Naive thymus-derived CD4-positive, alpha-beta T cell (primary cell): ENCODE measurements around the gene POU2F2. TPM values are rescaled to one million over a fixed set of nuclear protein-coding genes. Genes with fewer than 3 reads are reported as not detected.

ENCODE experiments used
- ATAC-seq: fragments of 150-1000 bp; cut with Tn5 transposase; 2 replicates; pipeline ENCODE4 v1.10.0; 2021; ENCODE audit warnings: mild to moderate bottlenecking, moderate library complexity
- CTCF ChIA-PET: fragments of 350-600 bp; sonication (Branson Sonifier 250); formaldehyde crosslinking; loops from one replicate; lab custom pipeline; 2021; ENCODE audit warnings: antibody characterized with exemption; lab: Charles Lee
- POLR2A ChIA-PET: fragments of 350-600 bp; sonication (Branson Sonifier 250); formaldehyde crosslinking; loops from one replicate; lab custom pipeline; 2021; ENCODE audit warnings: antibody characterized with exemption, inconsistent platforms; lab: Charles Lee
- DNase-seq, 9 donors: peaks; one replicate each; pipeline versions ENCODE4 v3.0.0 to v3.0.0-alpha.2; 2020 to 2022; ENCODE audit warnings: mixed read lengths in 1 of 9
- H3K27ac ChIP-seq: one replicate; pipeline ENCODE4 v1.7.0; 2013; ENCODE audit warnings: mild to moderate bottlenecking, low read depth, low read length, moderate library complexity
- H3K27me3 ChIP-seq, 2 donors: one replicate each; pipeline ENCODE4 v1.7.0; 2013; ENCODE audit warnings: low read length in 2 of 2, mild to moderate bottlenecking in 2 of 2, moderate library complexity in 2 of 2; ENCODE audit not compliant: control insufficient read depth in 2 of 2, insufficient read depth in 2 of 2
- H3K36me3 ChIP-seq, 3 experiments: 1 replicate in 2 of 3; 2 replicates in 1 of 3; pipeline ENCODE4 v1.7.0; 2013; ENCODE audit warnings: low read length in 3 of 3, mild to moderate bottlenecking in 3 of 3, moderate library complexity in 1 of 3; ENCODE audit not compliant: insufficient read depth in 3 of 3, control insufficient read depth in 2 of 3
- H3K4me1 ChIP-seq, 2 donors: one replicate each; pipeline ENCODE4 v1.7.0; 2013; ENCODE audit warnings: low read length in 2 of 2, mild to moderate bottlenecking in 2 of 2, moderate library complexity in 1 of 2; ENCODE audit not compliant: control insufficient read depth in 2 of 2, insufficient read depth in 2 of 2
- H3K4me3 ChIP-seq: 2 replicates; pipeline ENCODE4 v1.7.0; 2013; ENCODE audit warnings: mild to moderate bottlenecking, low read length
- H3K9me3 ChIP-seq, 3 experiments: 1 replicate in 2 of 3; 2 replicates in 1 of 3; pipeline ENCODE4 v1.7.0; 2013; ENCODE audit warnings: low read length in 3 of 3; ENCODE audit not compliant: control insufficient read depth in 2 of 3
- H3K27ac Mint-ChIP-seq, 9 donors: one replicate each; pipeline ENCODE4 v1.8.0; 2020 to 2022; ENCODE audit warnings: mixed read lengths in 9 of 9, mild to moderate bottlenecking in 8 of 9, moderate library complexity in 5 of 9, inconsistent platforms in 2 of 9
- H3K27me3 Mint-ChIP-seq, 5 donors: one replicate each; pipeline ENCODE4 v1.8.0; 2021 to 2022; ENCODE audit warnings: mixed read lengths in 5 of 5, mild to moderate bottlenecking in 1 of 5
- H3K36me3 Mint-ChIP-seq, 5 donors: one replicate each; pipeline ENCODE4 v1.8.0; 2020 to 2022; ENCODE audit warnings: mixed read lengths in 5 of 5, mild to moderate bottlenecking in 3 of 5, inconsistent platforms in 1 of 5
- H3K4me1 Mint-ChIP-seq, 7 donors: one replicate each; pipeline ENCODE4 v1.8.0; 2020 to 2022; ENCODE audit warnings: mixed read lengths in 7 of 7, mild to moderate bottlenecking in 3 of 7, inconsistent platforms in 1 of 7
- H3K4me3 Mint-ChIP-seq, 10 donors: one replicate each; pipeline ENCODE4 v1.8.0; 2020 to 2022; ENCODE audit warnings: mild to moderate bottlenecking in 10 of 10, mixed read lengths in 10 of 10, moderate library complexity in 6 of 10, inconsistent platforms in 2 of 10
- H3K9me3 Mint-ChIP-seq, 11 donors: one replicate each; pipeline ENCODE4 v1.8.0; 2020 to 2022; ENCODE audit warnings: mixed read lengths in 11 of 11, mild to moderate bottlenecking in 4 of 11, inconsistent platforms in 1 of 11, moderate library complexity in 1 of 11
- intact Hi-C, 2 donors: fragments of 100-400 bp; cut with micrococcal nuclease; formaldehyde crosslinking; loops; one replicate each; pipeline ENCODE4 v1.15.1; 2023
- polyA plus RNA-seq, 2 donors: library from polyadenylated mRNA; unstranded; fragments of 300-500 nt; fragmentation: Illumina TruSeq; gene quantifications; one replicate each; pipeline ENCODE4 v1.2.3, GENCODE V29; 2021
- total RNA-seq, 6 experiments: library from RNA in 5 of 6; stranded (reverse) in 5 of 6; gene quantifications; 1 replicate in 5 of 6; 2 replicates in 1 of 6; pipeline ENCODE4 v1.2.3 and lab custom pipeline; 2021 to 2026

POU2F2 gene
- total and polyA plus RNA-seq, 7 experiments from 2014 or later, result 2.2 to 91.3 (median 33.4) TPM

GRCh38 chr19:42088471-42089190, 43.6 kb downstream of the POU2F2 start:
- DNase-seq (no peak), ATAC-seq (no peak)
- Histone ChIP-seq H3K9me3 (no peaks in the 10 kb centered on the region), H3K4me1 (no peaks in the 10 kb centered on the region), H3K27ac (no peak overlapping the region), H3K36me3 (peaks cover 0 to 10% (median 2%) of the 10 kb centered on the region in 3 experiments), H3K4me3 (no peak overlapping the region), H3K27me3 (no peaks in the 10 kb centered on the region)
- CTCF ChIA-PET, result no interaction called here
- H3K4me1 Mint-ChIP-seq, result peaks cover 12 to 37% (median 31%) of the 10 kb centered on the region in 7 donors
- intact Hi-C loops, result no loop called here
- POLR2A ChIA-PET, result no interaction called here
- H3K27ac Mint-ChIP-seq, result peak overlapping the region in 3 of 9 donors; percentile 6 to 90 (median 42)
- no peaks in the 10 kb centered on the region for H3K27me3 Mint-ChIP-seq
- H3K4me3 Mint-ChIP-seq, result peak overlapping the region in 3 of 10 donors; percentile 3 to 71 (median 21)
- no peaks in the 10 kb centered on the region for H3K9me3 Mint-ChIP-seq
- H3K36me3 Mint-ChIP-seq, result peaks cover 0 to 7% (median 3%) of the 10 kb centered on the region in 5 donors

- DNase-seq (no peak), ATAC-seq (no peak)
- no peak overlapping the region for H3K4me3 ChIP-seq
- no peak overlapping the region for H3K27ac ChIP-seq
- no peaks in the 10 kb centered on the region for H3K27me3 ChIP-seq
- peaks cover 0 to 10% (median 0%) of the 10 kb centered on the region in 3 experiments for H3K36me3 ChIP-seq
- Mint-ChIP-seq H3K27ac (peak overlapping the region in 1 of 9 donors; percentile 46), H3K27me3 (no peaks in the 10 kb centered on the region), H3K4me3 (no peak overlapping the region), H3K36me3 (peaks cover 0 to 9% (median 3%) of the 10 kb centered on the region in 5 donors), H3K4me1 (peaks cover 13 to 35% (median 29%) of the 10 kb centered on the region in 7 donors), H3K9me3 (no peaks in the 10 kb centered on the region)
- no peaks in the 10 kb centered on the region for H3K9me3 ChIP-seq
- no peaks in the 10 kb centered on the region for H3K4me1 ChIP-seq
- intact Hi-C loops, result no loop called here
- CTCF ChIA-PET, result no interaction called here
- POLR2A ChIA-PET, result no interaction called here
Measured at GRCh38 chr19:42086770-42087550, 45.3 kb downstream of the POU2F2 start.

- CTCF ChIA-PET, result no interaction called here
- H3K4me1 Mint-ChIP-seq, result peaks cover 20 to 42% (median 35%) of the 10 kb centered on the region in 7 donors
- DNase-seq (no peak), ATAC-seq (no peak)
- H3K4me3 Mint-ChIP-seq, result no peak overlapping the region
- no peaks in the 10 kb centered on the region for H3K27me3 Mint-ChIP-seq
- Histone ChIP-seq H3K36me3 (peaks cover 0 to 13% (median 0%) of the 10 kb centered on the region in 3 experiments), H3K27ac (no peak overlapping the region), H3K27me3 (no peaks in the 10 kb centered on the region), H3K4me3 (no peak overlapping the region), H3K4me1 (no peaks in the 10 kb centered on the region), H3K9me3 (no peaks in the 10 kb centered on the region)
- intact Hi-C loops, result no loop called here
- POLR2A ChIA-PET, result no interaction called here
- H3K36me3 Mint-ChIP-seq, result peaks cover 3 to 16% (median 9%) of the 10 kb centered on the region in 5 donors
- H3K27ac Mint-ChIP-seq, result peak overlapping the region in 1 of 9 donors; percentile 56
- no peaks in the 10 kb centered on the region for H3K9me3 Mint-ChIP-seq
Measured at GRCh38 chr19:42086188-42086736, 46.0 kb downstream of the POU2F2 start.

GRCh38 chr19:42083537-42083936, 48.7 kb downstream of the POU2F2 start:
- intact Hi-C loops, result no loop called here
- no peak overlapping the region for H3K27ac ChIP-seq
- CTCF ChIA-PET, result no interaction called here
- no peak overlapping the region for H3K4me3 ChIP-seq
- no peaks in the 10 kb centered on the region for H3K4me1 ChIP-seq
- no peak for DNase-seq
- no peaks in the 10 kb centered on the region for H3K9me3 Mint-ChIP-seq
- no peak for ATAC-seq
- no peaks in the 10 kb centered on the region for H3K27me3 ChIP-seq
- POLR2A ChIA-PET, result no interaction called here
- H3K9me3 ChIP-seq, result no peaks in the 10 kb centered on the region
- H3K27me3 Mint-ChIP-seq, result no peaks in the 10 kb centered on the region
- H3K27ac Mint-ChIP-seq, result peak overlapping the region in 2 of 9 donors; percentile 69 to 73
- H3K4me3 Mint-ChIP-seq, result no peak overlapping the region
- peaks cover 0 to 37% (median 0%) of the 10 kb centered on the region in 3 experiments for H3K36me3 ChIP-seq
- H3K36me3 Mint-ChIP-seq, result peaks cover 0 to 25% (median 10%) of the 10 kb centered on the region in 5 donors
- H3K4me1 Mint-ChIP-seq, result peaks cover 10 to 24% (median 13%) of the 10 kb centered on the region in 7 donors

GRCh38 chr19:42081584-42082203, 50.6 kb downstream of the POU2F2 start:
- peak overlapping the region; percentile 12 to 83 (median 32) for H3K27ac Mint-ChIP-seq
- POLR2A ChIA-PET, result no interaction called here
- Histone ChIP-seq H3K36me3 (peaks cover 0 to 45% (median 0%) of the 10 kb centered on the region in 3 experiments), H3K27ac (no peak overlapping the region), H3K9me3 (no peaks in the 10 kb centered on the region), H3K27me3 (no peaks in the 10 kb centered on the region), H3K4me3 (no peak overlapping the region), H3K4me1 (peaks cover 11 to 13% of the 10 kb centered on the region in 2 donors)
- no peaks in the 10 kb centered on the region for H3K9me3 Mint-ChIP-seq
- H3K4me3 Mint-ChIP-seq, result no peak overlapping the region
- intact Hi-C loops, result no loop called here
- CTCF ChIA-PET, result interaction anchor here (0.7 kb wide), 2 partner anchors 27 to 366 kb away, joined by 3 read pairs; no protein-coding TSS in a partner anchor
- DNase-seq, result no peak
- peaks cover 26 to 37% (median 31%) of the 10 kb centered on the region in 7 donors for H3K4me1 Mint-ChIP-seq
- peak; percentile 69 for ATAC-seq
- H3K27me3 Mint-ChIP-seq, result no peaks in the 10 kb centered on the region
- H3K36me3 Mint-ChIP-seq, result peaks cover 0 to 25% (median 10%) of the 10 kb centered on the region in 5 donors

DNA sequence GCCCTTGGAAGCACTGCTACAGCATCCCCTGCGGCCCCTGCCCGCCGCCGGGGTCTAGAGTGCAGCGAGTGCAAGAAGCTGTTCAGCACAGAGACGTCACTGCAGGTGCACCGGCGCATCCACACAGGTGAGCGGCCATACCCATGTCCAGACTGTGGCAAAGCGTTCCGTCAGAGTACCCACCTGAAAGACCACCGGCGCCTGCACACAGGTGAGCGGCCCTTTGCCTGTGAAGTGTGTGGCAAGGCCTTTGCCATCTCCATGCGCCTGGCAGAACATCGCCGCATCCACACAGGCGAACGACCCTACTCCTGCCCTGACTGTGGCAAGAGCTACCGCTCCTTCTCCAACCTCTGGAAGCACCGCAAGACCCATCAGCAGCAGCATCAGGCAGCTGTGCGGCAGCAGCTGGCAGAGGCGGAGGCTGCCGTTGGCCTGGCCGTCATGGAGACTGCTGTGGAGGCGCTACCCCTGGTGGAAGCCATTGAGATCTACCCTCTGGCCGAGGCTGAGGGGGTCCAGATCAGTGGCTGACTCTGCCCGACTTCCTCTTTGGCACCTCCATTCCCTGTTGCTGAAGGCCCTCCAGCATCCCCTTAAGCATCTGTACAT, 51.4 kb downstream of the POU2F2 start:
- Histone ChIP-seq H3K27ac (no peak overlapping the region), H3K27me3 (no peaks in the 10 kb centered on the region), H3K4me1 (peaks cover 13 to 16% of the 10 kb centered on the region in 2 donors), H3K9me3 (no peaks in the 10 kb centered on the region), H3K36me3 (peaks cover 0 to 45% (median 0%) of the 10 kb centered on the region in 3 experiments), H3K4me3 (no peak overlapping the region)
- POLR2A ChIA-PET, result interaction anchor here (0.6 kb wide), 1 partner anchor 16 kb away, joined by 5 read pairs; no protein-coding TSS in a partner anchor
- CTCF ChIA-PET, result no interaction called here
- intact Hi-C loops, result no loop called here
- ATAC-seq (no peak), DNase-seq (no peak)
- peak overlapping the region in 1 of 9 donors; percentile 62 for H3K27ac Mint-ChIP-seq
- no peaks in the 10 kb centered on the region for H3K9me3 Mint-ChIP-seq
- H3K4me3 Mint-ChIP-seq, result no peak overlapping the region
- peaks cover 26 to 39% (median 33%) of the 10 kb centered on the region in 7 donors for H3K4me1 Mint-ChIP-seq
- H3K36me3 Mint-ChIP-seq, result peaks cover 0 to 25% (median 10%) of the 10 kb centered on the region in 5 donors
- H3K27me3 Mint-ChIP-seq, result peaks cover 0 to 1% (median 0%) of the 10 kb centered on the region in 5 donors
